Glutamatergic neuron (in vitro differentiated cells): ENCODE results near the gene SNRNP48. TPM values are rescaled to one million over a fixed set of nuclear protein-coding genes. Genes with fewer than 3 reads are reported as not detected.
A peak's percentile ranks its signal among the peaks of the same experiment; 100 is the strongest.

Experiments used
- DNase-seq: peaks from one replicate; pipeline ENCODE4 v3.0.0; 2022
- H3K27ac Mint-ChIP-seq: one replicate; pipeline ENCODE4 v1.8.0; 2020; ENCODE audit warnings: mild to moderate bottlenecking, mixed read lengths, inconsistent platforms; ENCODE audit not compliant: unreplicated experiment
- H3K27me3 Mint-ChIP-seq: one replicate; pipeline ENCODE4 v1.8.0; 2020; ENCODE audit warnings: mild to moderate bottlenecking, moderate library complexity, mixed read lengths, inconsistent platforms; ENCODE audit not compliant: unreplicated experiment
- H3K36me3 Mint-ChIP-seq: one replicate; pipeline ENCODE4 v1.8.0; 2020; ENCODE audit warnings: mild to moderate bottlenecking, mixed read lengths, inconsistent platforms; ENCODE audit not compliant: unreplicated experiment
- H3K4me1 Mint-ChIP-seq: one replicate; pipeline ENCODE4 v1.8.0; 2020; ENCODE audit warnings: mild to moderate bottlenecking, low read depth, mixed read lengths, inconsistent platforms; ENCODE audit not compliant: unreplicated experiment
- H3K4me3 Mint-ChIP-seq: one replicate; pipeline ENCODE4 v1.8.0; 2020; ENCODE audit warnings: mild to moderate bottlenecking, mixed read lengths, inconsistent platforms; ENCODE audit not compliant: unreplicated experiment
- H3K9me3 Mint-ChIP-seq: one replicate; pipeline ENCODE4 v1.8.0; 2020; ENCODE audit warnings: mild to moderate bottlenecking, moderate library complexity, mixed read lengths, inconsistent platforms; ENCODE audit not compliant: unreplicated experiment
- CTCF ChIP-seq: fragments of 200-600 bp; sonication (generic); IDR thresholded peaks from one replicate; pipeline ENCODE4 v1.5.0; 2021; ENCODE audit not compliant: partially characterized antibody, unreplicated experiment
- total RNA-seq: library from RNA; stranded (reverse); fragmentation: NEBNext Ultra II Directional; extraction: Animal tissue kit (Norgen Biotek cat#: 25700); gene quantifications from one replicate; pipeline ENCODE4 v1.2.1, GENCODE V29; 2021; ENCODE audit not compliant: unreplicated experiment

Gene SNRNP48
- total RNA-seq, 1 donor from 2014 or later = 9.5 TPM

- Mint-ChIP-seq H3K4me3 (peak overlapping the region; percentile 89), H3K9me3 (peaks cover 1% of the 10 kb centered on the region), H3K27ac (no peak overlapping the region), H3K36me3 (no peaks in the 10 kb centered on the region), H3K27me3 (peaks cover 17% of the 10 kb centered on the region), H3K4me1 (peaks cover 3% of the 10 kb centered on the region)
- TF ChIP-seq CTCF = no peak
- DNase-seq = peak; percentile 49
Observed at GRCh38 chr6:7542065-7542873, 47.7 kb upstream of the SNRNP48 start.

GRCh38 chr6:7542874-7543624 lies 46.9 kb upstream of the SNRNP48 start:
- Mint-ChIP-seq H3K36me3 (no peaks in the 10 kb centered on the region), H3K4me1 (peaks cover 3% of the 10 kb centered on the region), H3K27ac (no peak overlapping the region), H3K9me3 (peaks cover 1% of the 10 kb centered on the region), H3K27me3 (peaks cover 17% of the 10 kb centered on the region), H3K4me3 (peak overlapping the region; percentile 68)
- peak; percentile 36 for DNase-seq
- TF ChIP-seq CTCF = no peak

GRCh38 chr6:7543789-7544424 lies 46.1 kb upstream of the SNRNP48 start:
- no peak for DNase-seq
- Mint-ChIP-seq H3K9me3 (peaks cover 1% of the 10 kb centered on the region), H3K27me3 (peaks cover 12% of the 10 kb centered on the region), H3K4me3 (no peak overlapping the region), H3K27ac (no peak overlapping the region), H3K36me3 (no peaks in the 10 kb centered on the region), H3K4me1 (peaks cover 2% of the 10 kb centered on the region)
- no peak for TF ChIP-seq CTCF

GRCh38 chr6:7544597-7544996 lies 45.4 kb upstream of the SNRNP48 start:
- peaks cover 2% of the 10 kb centered on the region for H3K4me1 Mint-ChIP-seq
- no peaks in the 10 kb centered on the region for H3K36me3 Mint-ChIP-seq
- H3K4me3 Mint-ChIP-seq = no peak overlapping the region
- no peak for DNase-seq
- TF ChIP-seq CTCF = no peak
- H3K27me3 Mint-ChIP-seq = peaks cover 12% of the 10 kb centered on the region
- no peak overlapping the region for H3K27ac Mint-ChIP-seq
- peaks cover 1% of the 10 kb centered on the region for H3K9me3 Mint-ChIP-seq
